Spleen (tissue), 7 donors: ENCODE measurements around the gene RPA1.

ENCODE experiments used
- CTCF ChIP-seq, 11 experiments: fragments of 200-600 bp in 7 of 11; fragments of 450-650 bp in 4 of 11; sonication (generic) in 4 of 11; IDR thresholded peaks in 8 of 11; conservative IDR thresholded peaks in 3 of 11; 1 replicate in 7 of 11; 2 replicates in 4 of 11; pipeline versions ENCODE4 v1.4.0 to v1.8.0; 2016 to 2021; ENCODE audit warnings: antibody characterized with exemption in 11 of 11, inconsistent platforms in 4 of 11, mild to moderate bottlenecking in 1 of 11
- POLR2AphosphoS5 ChIP-seq, 3 donors: sonication (generic); formaldehyde crosslinking; IDR thresholded peaks; one replicate each; pipeline ENCODE4 v1.5.1; 2017; ENCODE audit warnings: antibody characterized with exemption in 3 of 3
- donor health status: DM: no; HTN: no; CAD: no; lungs with moderate emphysema.
- donor health status: DM: no; HTN: no; CAD: no.
- donor health status: DM: no; HTN: no; CAD: no.

- TF ChIP-seq CTCF (IDR thresholded peaks at IDR 0.05 in 8 of 11, conservative IDR thresholded peaks at IDR 0.05 in 3 of 11) = no peak
- no peak for TF ChIP-seq POLR2AphosphoS5 (IDR thresholded peaks at IDR 0.05)
Observed at GRCh38 chr17:1807890-1808289, 21.9 kb upstream of the RPA1 start.
